SK-N-SH (cell line): Measurements from ENCODE around the gene HDAC6.
A peak's percentile ranks its signal among the peaks of the same experiment; 100 is the strongest.

ENCODE experiments used
- CTCF ChIP-seq: fragments of 200-600 bp; sonication (generic); IDR thresholded peaks from 2 replicates; pipeline ENCODE4 v1.6.1; 2017; ENCODE audit warnings: antibody characterized with exemption, mild to moderate bottlenecking, moderate library complexity
- EP300 ChIP-seq, 2 experiments: IDR thresholded peaks; 2 replicates each; pipeline versions ENCODE4 v1.4.0 to v1.6.1; 2012; ENCODE audit warnings: borderline replicate concordance in 1 of 2, low read depth in 1 of 2, low read length in 1 of 2
- EZH2phosphoT487 ChIP-seq: fragments of 200-600 bp; sonication (generic); IDR thresholded peaks from 2 replicates; pipeline ENCODE4 v1.6.1; 2017; ENCODE audit warnings: low read depth, mixed run types, mild to moderate bottlenecking, antibody characterized with exemption, moderate library complexity, borderline replicate concordance
- GABPA ChIP-seq: IDR thresholded peaks from 2 replicates; pipeline ENCODE4 v1.4.0; 2012; ENCODE audit warnings: low read depth, mild to moderate bottlenecking
- MAX ChIP-seq: IDR thresholded peaks from 2 replicates; pipeline ENCODE4 v1.4.0; 2012; ENCODE audit warnings: low read depth
- POLR2AphosphoS5 ChIP-seq: IDR thresholded peaks from 2 replicates; pipeline ENCODE4 v1.6.1; 2012; ENCODE audit warnings: low read depth, low read length
- TAF1 ChIP-seq: IDR thresholded peaks from 2 replicates; pipeline ENCODE4 v1.6.1; 2012; ENCODE audit warnings: low read depth, mild to moderate bottlenecking, low read length, moderate library complexity, borderline replicate concordance

GRCh38 chrX:48794911-48795515 lies 6.9 kb upstream of the HDAC6 start:
- TF ChIP-seq GABPA (no peak), TAF1 (no peak), MAX (0 out of 2 replicates have a peak, but pooled peaks have one; percentile 46), CTCF (no peak), EP300 (IDR thresholded peaks at IDR 0.05; ENCODE audit: borderline replicate concordance in 1 of 2, low read depth in 1 of 2, low read length in 1 of 2) (no peak), EZH2phosphoT487 (no peak), POLR2AphosphoS5 (no peak)
